Fibroblast of pulmonary artery (primary cell): ENCODE results near the gene GMDS.

Experiments used
- DNase-seq: peaks from one replicate; pipeline ENCODE4 v3.0.0-alpha.2; 2010; ENCODE audit warnings: low read depth
- H3K4me3 ChIP-seq: replicated peaks from 2 replicates; pipeline ENCODE4 v1.5.1; 2011; ENCODE audit warnings: low read depth, mild to moderate bottlenecking, control low read depth, low read length, moderate library complexity
- TF ChIP-seq, protein P1 (sequence below): IDR thresholded peaks from 2 replicates; pipeline ENCODE4 v1.5.1; 2011; ENCODE audit warnings: mild to moderate bottlenecking, control low read depth, low read length, inconsistent platforms; ENCODE audit errors: missing control alignments

The GMDS gene

DNA sequence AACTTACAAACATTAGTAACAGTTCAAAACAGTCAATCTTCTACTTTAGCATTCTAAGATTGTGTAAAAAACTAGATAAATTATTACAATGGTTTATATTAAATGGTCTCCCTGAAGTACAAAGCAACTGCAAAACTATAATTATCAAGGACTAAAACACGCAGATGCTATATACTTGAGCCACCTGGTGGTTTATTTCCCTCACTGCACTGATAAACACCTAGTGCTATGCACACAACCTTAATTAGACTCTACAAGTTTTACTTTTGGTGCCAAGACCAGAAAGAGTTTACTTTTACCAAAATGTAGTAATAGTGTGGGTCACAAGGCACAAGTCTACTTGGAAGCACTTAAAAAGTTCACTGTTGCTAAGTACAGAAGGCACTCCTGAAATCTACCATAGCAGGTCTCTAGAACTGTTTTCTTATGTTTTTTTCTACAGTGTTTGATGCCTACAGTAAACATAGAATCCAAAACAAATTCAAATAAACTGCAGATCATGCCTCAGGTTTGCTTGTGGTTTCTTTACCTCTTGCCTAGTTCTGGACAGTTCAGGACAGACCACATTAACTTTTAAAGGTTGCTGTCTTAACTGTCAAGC lies 49.2 kb downstream of the GMDS start:
- H3K4me3 ChIP-seq = no peak overlapping the region
- TF ChIP-seq, protein P1, sequence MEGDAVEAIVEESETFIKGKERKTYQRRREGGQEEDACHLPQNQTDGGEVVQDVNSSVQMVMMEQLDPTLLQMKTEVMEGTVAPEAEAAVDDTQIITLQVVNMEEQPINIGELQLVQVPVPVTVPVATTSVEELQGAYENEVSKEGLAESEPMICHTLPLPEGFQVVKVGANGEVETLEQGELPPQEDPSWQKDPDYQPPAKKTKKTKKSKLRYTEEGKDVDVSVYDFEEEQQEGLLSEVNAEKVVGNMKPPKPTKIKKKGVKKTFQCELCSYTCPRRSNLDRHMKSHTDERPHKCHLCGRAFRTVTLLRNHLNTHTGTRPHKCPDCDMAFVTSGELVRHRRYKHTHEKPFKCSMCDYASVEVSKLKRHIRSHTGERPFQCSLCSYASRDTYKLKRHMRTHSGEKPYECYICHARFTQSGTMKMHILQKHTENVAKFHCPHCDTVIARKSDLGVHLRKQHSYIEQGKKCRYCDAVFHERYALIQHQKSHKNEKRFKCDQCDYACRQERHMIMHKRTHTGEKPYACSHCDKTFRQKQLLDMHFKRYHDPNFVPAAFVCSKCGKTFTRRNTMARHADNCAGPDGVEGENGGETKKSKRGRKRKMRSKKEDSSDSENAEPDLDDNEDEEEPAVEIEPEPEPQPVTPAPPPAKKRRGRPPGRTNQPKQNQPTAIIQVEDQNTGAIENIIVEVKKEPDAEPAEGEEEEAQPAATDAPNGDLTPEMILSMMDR = peak; percentile 83
- peak; percentile 78 for DNase-seq

DNA sequence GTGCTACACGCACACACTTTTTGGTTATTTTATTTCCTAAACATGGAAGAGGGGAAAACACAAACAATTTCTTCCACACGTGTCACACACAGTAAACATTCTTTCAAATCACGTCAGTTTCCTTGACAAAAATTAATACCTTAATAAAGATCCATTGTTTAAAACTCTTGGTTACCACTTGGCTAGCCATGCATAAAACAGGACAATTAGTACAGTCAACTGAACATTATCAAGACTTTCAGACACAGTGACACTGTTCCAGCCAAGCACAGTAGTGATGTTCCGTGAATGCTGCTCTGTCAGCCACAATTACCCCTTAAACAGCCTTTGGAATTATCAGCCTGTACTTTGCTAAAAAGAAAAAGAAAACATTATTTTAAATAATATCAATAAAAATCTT lies 50.8 kb downstream of the GMDS start:
- TF ChIP-seq, protein P1 = no peak

DNA sequence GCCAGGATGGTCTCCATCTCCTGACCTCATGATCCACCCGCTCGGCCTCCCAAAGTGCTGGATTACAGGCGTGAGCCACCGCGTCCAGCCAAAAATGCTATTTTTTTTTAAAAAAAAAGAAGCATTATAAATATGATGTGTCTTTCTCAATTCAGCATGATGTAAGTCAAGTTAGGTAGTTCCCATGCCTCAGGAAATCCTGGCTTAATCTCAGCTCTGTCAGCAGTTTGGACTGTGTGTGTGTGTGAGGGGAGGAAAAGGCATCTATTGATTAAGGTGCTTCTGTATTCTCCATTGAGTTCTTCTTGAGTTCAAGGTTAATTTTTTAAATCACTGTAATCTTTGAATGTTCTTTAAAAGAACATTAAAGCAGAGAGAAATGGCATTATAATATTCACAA lies 51.5 kb downstream of the GMDS start:
- TF ChIP-seq, protein P1 = no peak

More for the DNA sequence above, 50.8 kb downstream of the GMDS start:
- DNase-seq = no peak
- no peak overlapping the region for H3K4me3 ChIP-seq

DNA sequence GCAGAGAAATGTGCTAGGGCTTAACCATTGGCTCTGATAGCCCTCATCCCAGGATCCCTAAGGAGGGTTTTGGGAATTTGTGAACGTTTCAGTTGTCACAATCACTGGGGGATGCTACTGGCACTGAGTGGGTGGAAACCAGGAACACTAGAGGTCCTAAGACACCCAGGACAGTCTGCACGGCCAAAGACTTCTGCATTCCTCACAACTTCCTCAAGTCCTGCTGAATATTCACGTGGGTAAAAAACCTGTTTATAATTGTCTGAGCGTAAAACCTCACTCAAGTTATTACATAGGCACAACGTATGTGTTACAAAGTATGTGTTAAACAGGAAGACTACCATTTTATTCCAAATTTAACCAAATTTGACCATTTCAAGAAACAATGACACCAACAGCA lies 52.4 kb downstream of the GMDS start:
- DNase-seq = no peak
- TF ChIP-seq, protein P1 = no peak
- no peak overlapping the region for H3K4me3 ChIP-seq

More for the DNA sequence above, 51.5 kb downstream of the GMDS start:
- no peak overlapping the region for H3K4me3 ChIP-seq
- peak; percentile 57 for DNase-seq

DNA sequence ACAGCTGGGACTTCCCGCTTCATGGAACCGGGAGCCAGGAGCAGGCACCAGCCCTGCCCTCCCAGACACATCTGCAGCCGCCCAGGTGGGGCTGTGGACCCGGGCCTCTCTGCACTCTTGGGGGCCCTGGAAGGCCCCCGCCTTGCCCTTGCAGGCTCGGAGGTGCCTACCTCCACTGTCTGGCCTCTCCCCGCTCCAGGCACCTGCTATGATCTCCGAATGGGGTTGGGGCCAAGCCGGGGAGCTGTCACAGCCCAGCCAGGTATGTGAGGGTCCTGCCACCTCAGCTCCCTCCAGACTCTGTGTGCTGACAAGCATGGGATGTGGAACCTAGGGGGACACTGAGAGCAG lies 54.0 kb downstream of the GMDS start:
- no peak for DNase-seq
- TF ChIP-seq, protein P1 = no peak
- no peak overlapping the region for H3K4me3 ChIP-seq

DNA sequence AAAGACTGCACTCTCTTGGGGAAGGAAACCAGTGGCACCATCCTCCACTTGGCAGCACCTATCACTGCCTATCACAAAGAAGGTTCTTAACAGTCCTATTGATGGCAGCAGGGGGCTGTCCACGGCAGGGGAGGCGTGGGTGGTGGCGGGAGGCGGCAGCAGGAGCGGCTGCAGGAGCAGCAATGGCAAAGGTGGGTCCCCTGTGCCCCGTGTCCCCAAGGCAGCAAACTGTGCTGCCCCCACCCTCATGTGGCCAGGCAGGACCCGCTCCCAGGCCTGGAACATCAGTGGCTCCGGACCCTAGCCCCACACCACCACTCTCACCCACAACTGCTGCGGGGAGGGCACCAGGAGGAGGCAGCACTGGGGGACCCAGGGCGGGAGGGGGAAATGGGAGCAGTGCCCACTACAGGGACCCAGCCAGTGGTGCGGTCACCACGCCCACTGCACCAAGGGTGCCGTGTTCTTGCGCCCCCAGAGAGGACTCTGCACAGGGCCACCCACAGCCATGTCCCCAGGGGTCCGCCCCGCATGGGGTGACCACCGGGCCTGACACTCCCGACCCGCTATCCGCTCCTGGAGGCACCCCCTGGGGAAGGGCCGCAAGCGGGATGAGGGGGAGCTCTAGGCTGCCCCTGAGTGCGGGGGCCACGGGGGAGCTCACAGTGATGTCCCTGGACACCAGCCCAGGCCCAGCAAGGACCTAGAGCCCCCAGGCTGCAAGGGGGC lies 54.6 kb downstream of the GMDS start:
- H3K4me3 ChIP-seq = no peak overlapping the region
- TF ChIP-seq, protein P1 = no peak
- DNase-seq = no peak
